Daoy (cell line): Measurements from ENCODE around the gene C5orf52. TPM values are rescaled to one million over a fixed set of nuclear protein-coding genes. Genes with fewer than 3 reads are reported as not detected.
"Not testable (repeated sequence)": the region's sequence is repeated elsewhere in the genome, so short reads cannot be mapped to it uniquely, and the experiment has no call there.

Source experiments
- DNase-seq: peaks from one replicate; pipeline ENCODE4 v3.0.0-alpha.2; 2015; ENCODE audit warnings: low read depth
- total RNA-seq: library from RNA; depleted of rRNA; stranded (reverse); fragments of >200 nt; shearing (Covaris generic); gene quantifications from 2 replicates; pipeline ENCODE4 v1.2.3, GENCODE V29; 2014; rRNA removed

C5orf52 gene
- total RNA-seq, 1 experiment from 2014 or later = not detected

DNA sequence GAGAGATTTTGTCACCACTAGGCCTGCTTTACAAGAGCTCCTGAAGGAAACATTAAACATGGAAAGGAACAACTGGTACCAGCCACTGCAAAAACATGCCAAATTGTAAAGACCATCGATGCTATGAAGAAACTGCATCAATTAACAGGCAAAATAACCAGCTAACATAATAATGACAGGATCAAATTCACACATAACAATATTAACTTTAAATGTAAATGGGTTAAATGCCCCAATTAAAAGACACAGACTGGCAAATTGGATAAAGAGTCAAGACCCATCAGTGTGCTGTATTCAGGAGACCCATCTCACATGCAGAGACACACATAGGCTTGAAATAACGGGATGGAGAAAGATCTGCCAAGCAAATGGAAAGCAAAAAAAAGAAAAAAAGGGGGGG is 51.6 kb downstream of the C5orf52 start:
- not testable (repeated sequence) for DNase-seq

DNA sequence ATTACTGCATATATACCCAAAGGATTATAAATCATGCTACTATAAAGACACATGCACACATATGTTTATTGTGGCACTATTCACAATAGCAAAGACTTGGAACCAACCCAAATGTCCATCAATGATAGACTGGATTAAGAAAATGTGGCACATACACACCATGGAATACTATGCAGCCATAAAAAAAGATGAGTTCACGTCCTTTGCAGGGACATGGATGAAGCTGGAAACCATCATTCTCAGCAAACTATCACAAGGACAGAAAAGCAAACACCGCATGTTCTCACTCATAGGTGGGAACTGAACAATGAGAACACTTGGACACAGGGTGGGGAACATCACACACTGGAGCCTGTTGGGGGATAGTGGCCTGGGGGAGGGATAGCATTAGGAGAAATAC is 55.3 kb downstream of the C5orf52 start:
- not testable (repeated sequence) for DNase-seq

- not testable (repeated sequence) for DNase-seq
Measured at GRCh38 chr5:157727858-157728257, 56.5 kb downstream of the C5orf52 start.

Other genes with a start within 250 kb of the C5orf52 start
- 0.51 and 1.5 TPM in 2 replicates for gene NIPAL4, start 211.3 kb upstream of the C5orf52 start, total RNA-seq
- gene ADAM19, start 95.8 kb upstream of the C5orf52 start, total RNA-seq = 28.9 and 30.8 TPM in 2 replicates
- 0.11 TPM in 1 of 2 replicates, not detected in the other for gene SOX30, start 19.1 kb upstream of the C5orf52 start, total RNA-seq
- gene THG1L, start 59.9 kb downstream of the C5orf52 start, total RNA-seq = 20.9 and 21.7 TPM in 2 replicates
- gene LSM11, start 72.2 kb downstream of the C5orf52 start, total RNA-seq = 8.2 and 9.0 TPM in 2 replicates
- 47.6 and 52.6 TPM in 2 replicates for gene CLINT1, start 187.6 kb downstream of the C5orf52 start, total RNA-seq